IMR-90 (cell line): ENCODE results near the gene C10orf67. TPM values are rescaled to one million over a fixed set of nuclear protein-coding genes. Genes with fewer than 3 reads are reported as not detected.

Experiments
- ATAC-seq: fragments of 200-7000 bp; cut with Tn5 transposase; 2 replicates; pipeline ENCODE4 v1.9.1; 2020; ENCODE audit warnings: low read depth, mild to moderate bottlenecking, moderate library complexity
- BruUV-seq: library from RNA; stranded (reverse); fragments of 400-500 nt; replicated peaks from 2 replicates; lab custom pipeline; 2021; lab: Mats Ljungman, UMichigan
- CTCF ChIA-PET: fragments of 300-600 bp; formaldehyde crosslinking; extraction: SDS; loops from one replicate; lab custom pipeline; 2021; ENCODE audit warnings: antibody characterized with exemption; lab: Yijun Ruan, JAX
- POLR2A ChIA-PET: fragments of 300-600 bp; sonication (Branson Sonifier 250); formaldehyde crosslinking; loops from one replicate; lab custom pipeline; 2022; ENCODE audit warnings: antibody characterized with exemption; ENCODE audit not compliant: unreplicated experiment; lab: Charles Lee
- DNase-seq: peaks from one replicate; pipeline ENCODE4 v3.0.0; 2013
- H2AFZ ChIP-seq: replicated peaks from 2 replicates; pipeline ENCODE3; 2013; ENCODE audit warnings: low read length, mild to moderate bottlenecking; ENCODE audit not compliant: poor library complexity
- H2AK5ac ChIP-seq: 2 replicates; pipeline ENCODE4 v1.6.1; 2013; ENCODE audit warnings: low read depth, low read length, inconsistent platforms
- H2AK9ac ChIP-seq: replicated peaks from 2 replicates; pipeline ENCODE3; 2013; ENCODE audit warnings: mild to moderate bottlenecking, low read depth, low read length, moderate library complexity; ENCODE audit not compliant: poor library complexity
- H2BK120ac ChIP-seq: 2 replicates; pipeline ENCODE4 v1.6.1; 2013; ENCODE audit warnings: low read depth, low read length, inconsistent platforms
- H2BK15ac ChIP-seq: 3 replicates; pipeline ENCODE4 v1.6.1; 2013; ENCODE audit warnings: low read depth, low read length, inconsistent platforms
- H2BK20ac ChIP-seq: 2 replicates; pipeline ENCODE4 v1.6.1; 2013; ENCODE audit warnings: low read depth, mild to moderate bottlenecking, inconsistent platforms, low read length, moderate library complexity
- H2BK5ac ChIP-seq: 2 replicates; pipeline ENCODE4 v1.6.1; 2013; ENCODE audit warnings: mild to moderate bottlenecking, low read depth, low read length, inconsistent platforms; ENCODE audit not compliant: poor library complexity, severe bottlenecking
- H3K14ac ChIP-seq: replicated peaks from 2 replicates; pipeline ENCODE4 v1.6.1; 2013; ENCODE audit warnings: low read depth, low read length, inconsistent platforms
- H3K18ac ChIP-seq: 2 replicates; pipeline ENCODE4 v1.6.1; 2013; ENCODE audit warnings: low read depth, low read length, control low read depth
- H3K23ac ChIP-seq: 2 replicates; pipeline ENCODE4 v1.6.1; 2013; ENCODE audit warnings: low read depth, low read length, inconsistent platforms
- H3K27ac ChIP-seq: 2 replicates; pipeline ENCODE4 v1.5.1; 2013; ENCODE audit warnings: mild to moderate bottlenecking, control low read depth, low read length; ENCODE audit not compliant: insufficient read depth
- H3K27me3 ChIP-seq: 2 replicates; pipeline ENCODE4 v1.6.1; 2013; ENCODE audit warnings: low read length; ENCODE audit not compliant: control insufficient read depth, insufficient read depth
- H3K36me3 ChIP-seq: 2 replicates; pipeline ENCODE4 v1.6.1; 2013; ENCODE audit warnings: low read length, mixed read lengths; ENCODE audit not compliant: control insufficient read depth, insufficient read depth
- H3K4ac ChIP-seq: 2 replicates; pipeline ENCODE4 v1.6.1; 2013; ENCODE audit warnings: low read depth, low read length, inconsistent platforms
- H3K4me1 ChIP-seq: 2 replicates; pipeline ENCODE4 v1.6.1; 2013; ENCODE audit warnings: low read length, mixed read lengths; ENCODE audit not compliant: control insufficient read depth, insufficient read depth
- H3K4me2 ChIP-seq: 2 replicates; pipeline ENCODE4 v1.6.1; 2013; ENCODE audit warnings: low read depth, mild to moderate bottlenecking, control low read depth, low read length, moderate library complexity
- H3K4me3 ChIP-seq: 2 replicates; pipeline ENCODE4 v1.5.1; 2013; ENCODE audit warnings: low read depth, mild to moderate bottlenecking, control low read depth, low read length, moderate library complexity; ENCODE audit not compliant: insufficient read depth
- H3K56ac ChIP-seq: 2 replicates; pipeline ENCODE4 v1.6.1; 2013; ENCODE audit warnings: low read length, inconsistent platforms; ENCODE audit not compliant: insufficient read depth; ENCODE audit errors: extremely low read depth
- H3K79me1 ChIP-seq, 2 experiments: 2 replicates each; pipeline ENCODE4 v1.6.1; 2013; ENCODE audit warnings: low read length in 2 of 2, inconsistent platforms in 1 of 2, low read depth in 1 of 2
- H3K9ac ChIP-seq: 2 replicates; pipeline ENCODE4 v1.6.1; 2013; ENCODE audit warnings: low read depth, low read length, control low read depth
- H3K9me1 ChIP-seq: 2 replicates; pipeline ENCODE4 v1.6.1; 2013; ENCODE audit warnings: low read length, inconsistent platforms; ENCODE audit not compliant: insufficient read depth
- H3K9me3 ChIP-seq: 2 replicates; pipeline ENCODE4 v1.6.1; 2013; ENCODE audit warnings: low read length; ENCODE audit not compliant: control insufficient read depth, insufficient read depth
- H4K20me1 ChIP-seq: 2 replicates; pipeline ENCODE4 v1.6.1; 2013; ENCODE audit warnings: low read length, inconsistent platforms; ENCODE audit not compliant: insufficient read depth
- H4K5ac ChIP-seq: 2 replicates; pipeline ENCODE4 v1.6.1; 2013; ENCODE audit warnings: mild to moderate bottlenecking, low read depth, low read length, control low read depth
- H4K8ac ChIP-seq, 2 experiments: 2 replicates each; pipeline ENCODE4 v1.6.1; 2013; ENCODE audit warnings: low read depth in 2 of 2, low read length in 2 of 2, control low read depth in 1 of 2, inconsistent platforms in 1 of 2
- H4K91ac ChIP-seq: 2 replicates; pipeline ENCODE4 v1.6.1; 2013; ENCODE audit warnings: low read depth, low read length, inconsistent platforms; ENCODE audit not compliant: insufficient read depth
- CEBPB ChIP-seq: IDR thresholded peaks from 2 replicates; pipeline ENCODE4 v1.6.1; 2012; ENCODE audit warnings: low read depth, low read length, improper control_type of control experiment
- CHD1 ChIP-seq: IDR thresholded peaks from 2 replicates; pipeline ENCODE4 v1.6.1; 2012; ENCODE audit warnings: low read depth, low read length, improper control_type of control experiment
- MXI1 ChIP-seq: IDR thresholded peaks from 2 replicates; pipeline ENCODE4 v1.6.1; 2012; ENCODE audit warnings: low read depth, mild to moderate bottlenecking, low read length, moderate library complexity, borderline replicate concordance
- WGBS, 2 experiments: methylation state at CpG; one replicate each; pipeline versions ENCODE4 v1.1.5 to v1.1.7; 2013; ENCODE audit warnings: missing lambda C conversion rate in 2 of 2; ENCODE audit not compliant: insufficient read length in 1 of 2; ENCODE audit errors: extremely low coverage in 2 of 2; 5-methylcytosine and 5-hydroxymethylcytosine counted together
- dilution Hi-C: fragments of 300-500 bp; cut with HindIII; formaldehyde crosslinking; loops from one replicate; pipeline ENCODE4 v1.14.3; 2018; ENCODE audit warnings: low sequenced_read_pairs; ENCODE audit not compliant: unreplicated experiment
- in situ Hi-C: fragments of 300-500 bp; cut with MboI; formaldehyde crosslinking; loops from 3 replicates; pipeline ENCODE4 v1.14.3; 2019; ENCODE audit warnings: low sequenced_read_pairs, inconsistent platforms, mixed read lengths
- intact Hi-C: fragments of 100-400 bp; cut with micrococcal nuclease; formaldehyde crosslinking; loops from 2 replicates; pipeline ENCODE4 v1.10.0; 2022
- polyA plus RNA-seq, 3 experiments: library from polyadenylated mRNA; depleted of rRNA; stranded (reverse); fragments of >200 nt; gene quantifications; 2 replicates each; pipeline ENCODE4 v1.2.3, GENCODE V29; 2012; ENCODE audit warnings: low replicate concordance in 1 of 3
- total RNA-seq: library from RNA; depleted of rRNA; stranded (reverse); fragments of >200 nt; gene quantifications from 2 replicates; pipeline ENCODE4 v1.2.3, GENCODE V29; 2012

The C10orf67 gene
- total and polyA plus RNA-seq, 2 of the 4 experiments (the other 2 are of a cell fraction): 0.15 to 0.18 TPM

DNA sequence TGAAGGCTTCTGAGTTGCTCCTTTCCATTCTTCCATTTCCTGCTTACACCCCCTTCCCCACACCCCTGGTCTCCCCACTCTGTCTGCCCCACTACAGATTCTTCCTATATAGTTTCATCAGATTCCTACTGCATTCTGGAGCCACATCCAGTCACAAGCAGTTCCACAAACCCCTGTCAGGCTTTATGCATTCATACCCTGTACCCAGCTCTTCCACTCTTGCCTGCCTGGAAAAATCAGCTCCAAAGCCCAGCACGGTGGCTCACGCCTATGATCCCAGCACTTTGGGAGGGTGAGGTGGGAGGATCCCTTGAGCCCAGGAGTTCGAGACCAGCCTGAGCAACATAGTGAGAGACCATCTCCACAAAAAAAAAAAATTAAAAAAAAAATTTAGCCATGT lies 60.4 kb downstream of the C10orf67 start:
- Histone ChIP-seq H4K5ac (no peak overlapping the region), H2BK120ac (no peak overlapping the region), H4K8ac (no peak overlapping the region), H3K14ac (no peak overlapping the region), H2BK15ac (no peak overlapping the region), H4K91ac (no peak overlapping the region), H4K20me1 (no peaks in the 10 kb centered on the region), H3K23ac (no peak overlapping the region), H3K4ac (no peak overlapping the region), H3K27ac (no peak overlapping the region), H3K56ac (no peak overlapping the region), H2AK9ac (no peak overlapping the region), H2AFZ (no peak overlapping the region), H3K9me3 (no peaks in the 10 kb centered on the region), H2BK5ac (no peak overlapping the region), H2AK5ac (no peak overlapping the region), H3K9ac (no peak overlapping the region), H3K4me2 (no peak overlapping the region), H3K4me1 (no peaks in the 10 kb centered on the region), H3K18ac (no peak overlapping the region), H3K27me3 (no peaks in the 10 kb centered on the region), H2BK20ac (no peak overlapping the region), H3K79me1 (no peaks in the 10 kb centered on the region), H3K4me3 (no peak overlapping the region), H3K36me3 (no peaks in the 10 kb centered on the region), H3K9me1 (no peaks in the 10 kb centered on the region)
- CTCF ChIA-PET: interaction anchor here (0.7 kb wide), 1 partner anchor 10 kb away, joined by 5 read pairs; no protein-coding TSS in a partner anchor
- BruUV-seq: no TSS peak
- TF ChIP-seq CHD1 (no peak), CEBPB (no peak), MXI1 (no peak)
- no CpG with 5 or more reads among the region's 3 CpGs for WGBS, 2 experiments
- ATAC-seq (no peak), DNase-seq (no peak)
- in situ Hi-C loops: no loop called here
- POLR2A ChIA-PET: no interaction called here
- dilution Hi-C loops: no loop called here
- intact Hi-C loops: no loop called here
